Dedifferentiated amniotic fluid mesenchymal stem cell (primary cell): Measurements from ENCODE around the gene NAA35.
"Not testable (repeated sequence)": the region's sequence is repeated elsewhere in the genome, so short reads cannot be mapped to it uniquely, and the experiment has no call there.

Experiments
- DNase-seq: peaks from one replicate; pipeline ENCODE4 v3.0.0-alpha.2; 2016; ENCODE audit errors: extremely low spot score

NAA35 gene

DNA sequence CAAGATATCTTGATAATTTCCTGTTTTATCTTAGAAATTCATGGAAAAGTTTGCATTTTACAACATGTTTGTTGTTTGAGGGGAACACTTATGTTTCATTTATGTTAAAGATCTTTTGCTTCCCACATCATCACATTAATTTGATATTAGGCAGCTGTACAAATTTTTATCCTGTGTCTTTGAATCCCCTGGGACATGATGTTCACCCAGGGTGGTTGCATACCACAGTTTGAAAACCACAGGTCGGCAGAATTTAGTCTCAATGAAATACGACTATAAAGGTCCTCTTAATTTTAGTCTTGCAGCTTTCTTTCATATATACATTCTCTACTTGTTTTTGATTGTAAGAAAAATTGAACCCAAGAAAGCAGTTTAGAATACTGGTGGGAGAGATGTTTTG, 3.7 kb downstream of the NAA35 start:
- DNase-seq: no peak

DNA sequence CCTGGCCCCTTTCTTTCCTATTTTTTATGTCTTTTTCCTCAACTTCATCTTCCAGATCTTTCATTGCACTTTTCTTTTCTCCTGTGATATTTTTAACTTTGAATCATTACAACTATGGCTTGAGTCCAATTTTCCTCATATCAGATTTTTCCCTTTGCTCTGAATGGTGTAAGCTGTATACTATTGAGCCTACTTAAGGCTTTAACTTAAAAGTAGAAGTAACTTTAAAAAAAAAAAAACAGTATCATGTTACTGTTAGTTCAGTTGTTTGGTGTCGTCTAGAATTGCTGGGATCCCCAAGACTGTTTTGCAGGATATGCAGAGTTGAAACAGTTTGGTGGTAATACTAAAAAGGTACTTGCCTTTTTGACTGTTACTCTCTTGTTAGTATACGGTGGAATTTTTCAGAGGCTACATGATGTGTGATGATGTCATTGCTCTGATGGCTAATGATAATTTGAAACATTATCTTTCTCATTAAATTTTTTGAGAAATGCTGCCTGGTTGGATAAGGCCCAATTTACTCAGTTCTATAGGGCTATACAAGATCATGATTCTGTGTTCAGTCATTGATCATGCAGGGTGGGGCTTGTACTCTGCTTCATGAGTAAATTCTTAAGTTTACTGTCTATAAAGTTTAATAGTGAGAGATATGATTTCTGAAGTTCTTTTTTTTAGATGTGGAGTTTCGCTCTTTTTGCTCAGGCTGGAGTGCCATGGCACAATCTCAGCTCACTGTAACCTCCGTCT, 8.8 kb downstream of the NAA35 start:
- no peak for DNase-seq

DNA sequence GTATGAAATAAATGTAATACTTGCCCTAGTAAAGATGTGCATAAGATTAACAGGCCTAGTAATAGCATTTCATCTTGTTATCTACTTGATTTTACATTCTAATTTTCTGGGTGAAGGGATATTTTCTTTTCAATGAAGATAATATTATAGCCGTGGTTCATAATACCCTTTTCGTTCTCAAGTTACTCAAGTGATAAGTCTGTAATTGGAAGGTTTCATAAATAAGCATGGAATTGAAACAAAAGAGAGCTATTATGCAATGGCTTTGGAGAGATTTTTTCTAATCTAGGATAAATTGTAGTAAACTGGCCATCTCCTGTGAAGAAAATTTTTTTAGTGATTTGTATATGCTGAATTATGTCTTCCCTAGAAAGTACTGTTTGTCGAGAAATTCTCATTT, 19.0 kb downstream of the NAA35 start:
- DNase-seq: no peak

DNA sequence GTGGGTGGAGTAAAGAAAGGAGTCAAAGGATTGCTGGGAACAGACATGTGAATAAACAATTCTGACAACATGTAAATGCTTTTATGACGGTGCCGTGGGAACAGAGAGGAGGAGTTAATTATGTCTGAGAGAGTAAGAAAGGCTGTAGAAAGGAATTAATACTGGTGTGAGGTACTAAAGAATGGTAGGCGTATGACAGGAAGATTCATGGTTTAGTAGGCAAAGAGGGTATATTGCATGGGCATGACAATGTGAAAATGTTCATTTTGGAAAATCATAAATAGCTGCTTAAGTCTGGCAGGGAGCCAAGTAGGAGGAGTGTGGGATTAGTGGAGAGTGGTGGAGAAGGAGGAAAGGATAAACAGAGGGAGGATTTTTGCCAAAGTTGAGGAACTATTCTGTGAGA, 19.7 kb downstream of the NAA35 start:
- no peak for DNase-seq

DNA sequence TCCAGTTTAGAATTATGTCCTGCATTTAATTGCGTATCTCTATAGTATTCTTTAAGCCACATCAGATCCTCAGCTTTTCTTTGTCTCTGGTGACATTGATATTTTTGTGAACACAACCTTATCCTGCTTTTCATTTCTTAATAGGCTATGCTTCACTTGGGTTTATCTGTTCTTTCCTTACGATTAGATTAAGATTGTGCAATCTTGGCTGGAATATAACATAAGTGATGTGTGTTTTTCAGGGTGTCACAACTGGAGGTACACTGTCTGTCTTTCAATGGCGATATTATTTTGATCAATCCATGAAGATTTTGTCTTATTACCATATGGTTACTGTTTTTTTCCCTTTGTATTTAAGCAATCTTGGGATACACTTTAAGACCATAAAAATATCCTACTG, 23.6 kb downstream of the NAA35 start:
- no peak for DNase-seq

DNA sequence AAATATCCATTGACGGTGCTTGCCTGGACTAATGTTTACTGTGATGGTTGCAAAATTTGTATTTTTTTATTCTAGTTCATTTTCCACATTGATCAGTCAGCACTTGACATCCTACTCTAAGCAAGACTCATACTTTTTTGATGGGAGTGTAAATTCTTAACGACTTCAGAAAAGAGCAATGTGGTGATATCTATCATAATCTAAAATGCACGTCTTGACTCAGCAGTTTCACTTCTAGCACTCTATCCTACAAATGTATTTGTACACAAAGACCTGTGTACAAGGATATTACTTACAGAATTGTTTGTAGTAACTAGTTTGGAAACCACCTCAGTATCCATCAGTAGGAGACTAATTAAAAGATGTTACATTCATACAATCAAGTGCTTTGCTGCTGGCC, 24.0 kb downstream of the NAA35 start:
- no peak for DNase-seq

DNA sequence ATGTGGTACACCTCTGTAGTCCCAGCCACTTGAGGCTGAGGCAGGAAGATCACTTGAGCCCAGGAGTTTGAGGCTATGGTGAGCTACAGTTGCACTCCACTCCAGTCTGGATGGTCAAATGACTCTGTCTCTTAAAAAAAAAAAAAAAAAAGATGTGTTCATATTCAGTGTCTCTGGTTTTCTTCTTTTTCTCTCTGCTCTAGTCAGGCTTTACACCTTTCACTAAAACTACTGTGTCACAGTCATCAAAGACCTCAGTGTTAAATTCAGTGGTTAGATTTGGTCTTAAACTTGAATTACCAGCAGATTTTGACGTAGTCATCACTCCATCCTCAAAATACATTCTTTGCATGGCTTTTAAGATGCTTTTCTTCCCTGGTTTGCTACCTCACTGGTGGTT, 28.8 kb downstream of the NAA35 start:
- no peak for DNase-seq

DNA sequence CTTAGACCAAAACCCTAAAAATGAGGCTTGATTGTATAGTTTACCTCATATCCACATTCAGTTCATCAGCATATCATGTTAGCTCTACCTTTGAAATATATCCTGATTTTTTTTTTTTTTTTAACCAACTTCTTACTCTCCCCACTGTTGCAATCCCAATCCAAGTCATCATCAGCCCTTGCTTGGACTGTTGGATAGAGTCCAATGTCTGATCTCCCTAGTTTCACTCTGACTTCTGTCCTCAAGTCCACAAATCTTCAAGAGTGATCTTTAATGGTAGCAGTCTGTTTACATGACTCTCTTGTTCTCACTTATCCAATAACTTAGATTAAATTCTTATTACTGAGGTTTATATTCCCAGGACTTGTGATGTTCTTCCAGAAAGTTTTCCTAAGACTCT, 30.8 kb downstream of the NAA35 start:
- no peak for DNase-seq

DNA sequence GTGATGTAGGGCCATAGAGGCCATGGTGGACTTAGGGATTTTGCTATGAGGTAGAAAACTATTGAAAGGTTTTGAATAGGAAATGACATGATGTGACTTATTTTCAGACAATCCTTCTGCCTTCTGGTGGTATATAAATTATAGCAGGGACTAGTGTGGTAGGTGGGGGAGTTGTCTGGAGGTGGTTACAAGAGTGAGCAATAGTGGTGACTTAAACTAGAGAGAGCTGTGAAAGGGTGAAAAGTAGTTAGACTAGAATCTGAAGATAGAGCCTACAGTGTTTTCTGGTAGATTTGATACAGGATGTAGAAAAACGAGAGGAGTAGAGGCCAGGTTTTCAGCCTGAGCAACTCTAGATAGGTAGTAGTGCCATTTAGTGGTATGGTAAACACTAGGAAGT, 32.3 kb downstream of the NAA35 start:
- no peak for DNase-seq

DNA sequence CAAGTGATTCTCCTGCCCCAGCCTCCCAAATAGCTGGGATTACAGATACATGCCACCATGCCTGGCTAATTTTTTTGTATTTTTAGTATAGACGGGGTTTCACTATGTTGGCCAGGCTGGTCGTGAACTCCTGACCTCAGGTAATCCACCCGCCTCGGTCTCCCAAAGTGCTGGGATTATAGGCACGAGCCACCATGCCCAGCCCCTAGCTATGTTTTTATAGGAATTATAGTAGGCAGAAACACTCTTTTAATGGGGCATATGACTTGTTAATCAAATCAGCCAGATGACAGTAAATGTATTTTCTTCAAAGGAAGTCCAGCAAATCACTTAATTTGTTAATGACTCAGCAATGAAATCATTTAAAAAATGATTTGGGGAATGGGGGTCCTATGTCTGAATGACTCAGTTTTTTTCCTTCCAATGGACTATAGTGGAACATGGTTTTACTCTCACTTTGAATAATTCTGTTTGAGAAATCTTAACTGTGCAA, 33.2 kb downstream of the NAA35 start:
- DNase-seq: not testable (repeated sequence)

DNA sequence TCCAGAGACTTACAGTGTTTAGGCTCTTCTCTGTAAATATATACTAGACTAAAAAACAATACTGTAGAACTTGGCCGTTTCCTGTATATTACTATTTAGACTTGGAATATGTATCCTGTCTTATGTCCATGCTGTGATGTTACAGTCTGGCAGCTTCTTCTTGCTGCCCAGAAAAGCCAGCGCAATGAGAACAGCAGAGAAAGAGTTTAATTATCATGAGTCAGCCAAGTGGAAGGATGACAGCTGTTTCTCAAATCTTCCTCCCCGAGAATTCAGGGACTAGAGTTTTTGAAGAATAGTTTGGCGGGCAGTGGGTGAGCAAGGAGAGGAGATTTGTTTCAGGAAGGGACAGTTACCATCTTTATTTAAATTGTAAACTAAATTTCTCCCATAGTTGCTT, 37.5 kb downstream of the NAA35 start:
- DNase-seq: no peak

DNA sequence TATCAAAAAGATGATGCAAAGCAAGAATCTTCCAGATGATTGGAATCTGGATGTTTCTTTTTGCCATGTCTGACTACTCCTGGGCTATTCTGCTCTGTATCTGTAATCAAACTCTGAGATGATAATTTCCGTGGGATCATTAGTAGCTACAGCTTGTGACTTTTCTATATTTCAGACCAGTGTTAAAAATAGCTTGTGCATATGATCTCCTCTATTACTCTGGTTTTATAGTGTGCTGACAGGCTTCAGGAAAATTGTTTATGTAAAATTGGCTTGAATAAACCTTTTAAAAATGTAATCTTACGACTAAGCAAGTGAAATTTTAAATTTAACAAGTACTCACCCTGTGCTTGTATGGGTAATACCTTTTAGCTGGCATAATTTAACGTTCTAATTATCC, 40.4 kb downstream of the NAA35 start:
- DNase-seq: no peak

DNA sequence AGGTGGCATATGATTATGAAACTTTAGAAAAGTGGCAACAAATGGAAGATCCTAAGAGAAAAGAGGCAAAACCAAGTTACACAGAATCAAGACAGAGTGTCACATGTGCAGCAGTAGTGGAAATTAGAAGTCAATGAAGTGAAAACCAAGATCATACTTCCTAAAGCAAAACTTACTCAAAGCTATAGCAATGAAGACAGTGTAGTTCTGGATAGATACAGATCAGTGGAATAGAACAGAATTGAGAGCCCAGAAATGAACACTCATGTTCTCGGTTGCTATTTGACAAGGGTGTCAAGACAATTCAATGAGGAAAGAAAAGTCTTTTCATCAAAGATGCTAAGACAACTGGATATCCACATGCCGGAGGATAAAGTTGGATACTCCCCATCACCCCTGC, 43.5 kb downstream of the NAA35 start:
- no peak for DNase-seq

DNA sequence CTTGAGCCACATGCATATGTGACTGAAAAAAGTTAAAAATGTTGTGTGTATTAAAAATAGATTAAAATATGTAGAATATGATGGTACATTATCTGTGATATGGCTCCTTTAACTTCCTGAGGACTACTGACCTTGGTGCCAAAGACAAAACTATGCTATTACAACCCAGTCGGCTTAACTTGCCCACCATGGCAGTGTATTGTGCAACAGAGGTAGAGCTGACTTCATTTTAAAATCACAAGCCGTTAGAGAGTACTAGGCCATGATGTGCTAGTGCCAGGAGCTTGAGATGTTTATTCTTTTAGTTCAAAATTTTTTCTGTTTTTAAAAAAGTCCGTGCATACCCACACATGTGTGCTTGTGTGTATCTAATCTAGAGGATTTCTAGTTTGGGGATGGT, 46.3 kb downstream of the NAA35 start:
- no peak for DNase-seq

DNA sequence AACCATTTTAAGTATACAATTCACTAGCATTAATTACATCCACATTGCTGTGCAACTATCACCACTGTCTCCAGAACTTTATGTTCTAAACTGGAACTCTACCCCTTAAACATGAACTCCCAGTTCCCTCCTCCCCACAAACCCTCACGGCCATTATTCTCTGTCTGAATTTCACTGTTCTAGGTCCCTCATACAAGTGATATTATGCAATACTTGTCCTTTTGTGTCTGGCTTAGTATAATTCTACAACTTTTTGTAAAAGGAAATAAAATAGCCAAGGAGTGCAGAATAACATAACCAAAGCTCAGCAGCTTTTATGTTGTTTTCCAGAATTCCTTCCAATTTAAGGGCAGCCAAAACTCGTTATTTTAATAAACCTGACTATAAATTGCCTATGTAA, 53.2 kb downstream of the NAA35 start:
- no peak for DNase-seq

DNA sequence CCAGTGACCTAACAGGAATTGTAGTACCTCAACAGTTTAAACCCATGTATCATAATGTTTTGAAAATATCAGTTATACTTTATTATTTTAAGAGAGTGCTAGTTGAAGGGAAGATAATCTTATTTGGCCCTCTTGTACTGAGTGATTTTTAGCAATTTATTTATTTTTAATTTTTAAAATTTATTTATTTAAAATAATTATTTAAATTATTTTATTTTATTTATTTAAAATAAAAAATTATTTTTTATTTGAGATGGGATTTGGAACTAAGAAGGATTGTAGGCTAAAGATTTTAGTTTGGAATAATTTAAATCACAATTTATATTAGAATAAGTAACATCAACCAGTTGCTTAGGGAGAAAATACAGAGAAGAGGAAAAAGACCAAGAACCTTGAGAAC, 54.2 kb downstream of the NAA35 start:
- DNase-seq: no peak

DNA sequence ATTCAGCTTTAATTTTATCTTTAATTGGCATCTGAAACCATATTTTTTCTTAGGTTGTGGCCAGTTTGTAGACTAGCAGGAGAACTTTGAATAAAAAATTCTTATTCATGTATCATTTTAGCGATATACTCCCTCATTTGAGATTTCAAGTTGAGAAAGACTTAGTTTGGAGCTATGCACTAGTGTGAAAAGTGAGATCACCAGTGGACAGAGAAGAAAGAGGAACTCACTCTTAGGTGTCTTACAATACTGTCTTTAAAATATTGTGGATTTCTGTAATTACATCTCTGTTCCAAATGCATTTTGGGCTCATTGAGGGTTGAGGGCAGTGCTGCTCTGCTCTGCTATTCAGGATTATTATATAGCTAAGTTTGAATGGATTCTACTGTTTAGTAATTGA, 54.7 kb downstream of the NAA35 start:
- DNase-seq: no peak

DNA sequence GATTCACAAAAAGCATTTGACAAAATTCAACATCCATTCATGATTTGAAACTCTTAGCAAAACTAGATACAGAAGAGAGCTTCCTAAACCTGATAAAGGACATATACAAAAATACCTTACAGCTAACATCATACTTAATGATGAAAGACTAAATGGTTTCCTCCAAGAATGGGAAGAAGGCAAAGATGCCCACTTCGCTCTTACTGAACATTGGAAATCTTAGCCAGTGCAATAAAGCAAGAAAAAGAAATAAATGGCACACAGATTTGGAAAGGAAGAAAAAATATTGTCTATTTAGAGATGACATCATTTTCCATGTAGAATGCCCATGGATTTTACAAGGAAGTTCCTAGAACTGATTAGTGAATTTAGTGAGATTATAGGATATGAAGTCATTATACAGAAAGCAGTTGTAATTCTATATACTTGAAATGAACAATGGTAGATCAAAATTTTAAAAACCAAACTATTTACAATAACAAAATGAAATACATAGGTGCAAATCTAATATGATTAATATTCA, 64.4 kb downstream of the NAA35 start:
- no peak for DNase-seq

DNA sequence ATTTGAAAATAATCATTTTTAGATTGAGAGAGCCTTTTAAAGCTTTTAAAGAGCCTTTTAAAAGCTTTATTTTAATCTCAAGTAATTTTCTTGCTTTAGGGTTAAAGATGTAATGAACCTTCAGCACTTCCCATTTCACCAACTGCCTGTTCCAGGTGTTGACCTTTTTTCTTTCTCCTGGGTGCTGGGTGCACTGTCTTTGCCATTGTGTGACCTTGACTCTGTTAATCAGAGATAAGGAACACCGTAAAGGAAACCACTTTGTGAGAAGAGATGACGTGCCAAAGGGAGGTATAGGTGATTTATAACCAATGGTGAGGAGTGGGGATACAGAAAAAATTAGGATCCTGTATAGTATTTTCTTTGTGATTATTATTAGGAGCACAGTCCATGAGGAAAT, 68.2 kb downstream of the NAA35 start:
- DNase-seq: no peak

DNA sequence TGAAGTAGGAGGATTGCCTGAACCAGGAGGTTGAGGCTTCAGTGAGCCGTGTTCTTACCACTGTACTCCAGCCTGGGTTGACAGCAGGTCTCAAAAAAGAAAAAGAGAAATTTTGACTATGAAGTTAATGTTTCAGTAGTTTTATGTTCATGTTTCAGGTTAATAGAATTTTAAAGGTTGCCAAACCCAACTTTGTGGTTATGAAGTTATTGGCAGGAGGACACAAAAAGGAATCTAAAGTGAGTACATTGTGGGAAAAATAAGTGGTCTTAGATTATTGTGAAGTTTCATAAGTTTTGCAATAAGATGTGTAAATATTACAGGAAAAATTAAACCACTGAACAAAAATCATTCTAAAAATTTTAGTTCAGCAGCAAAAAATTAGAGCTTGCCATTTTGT, 79.8 kb downstream of the NAA35 start:
- DNase-seq: no peak

DNA sequence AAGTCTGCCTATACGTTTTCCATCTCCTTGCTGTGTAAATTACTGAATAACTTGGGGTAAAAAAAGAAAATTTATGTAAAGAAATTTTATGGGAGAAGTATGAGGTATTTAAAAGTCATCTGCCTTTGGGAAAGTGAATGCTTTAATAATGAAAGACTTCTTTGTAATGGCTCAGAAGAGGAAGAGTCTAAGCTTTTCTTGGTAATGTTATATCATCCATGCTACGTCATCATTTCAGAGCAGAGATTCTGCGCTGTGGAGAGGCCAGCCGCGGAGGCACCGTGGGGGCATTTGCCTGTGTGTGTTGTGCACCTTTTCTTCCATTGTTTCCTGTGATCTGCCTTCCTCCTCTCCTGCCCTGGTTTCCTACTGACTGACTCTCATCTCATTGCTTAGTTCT, 80.2 kb downstream of the NAA35 start:
- DNase-seq: no peak

DNA sequence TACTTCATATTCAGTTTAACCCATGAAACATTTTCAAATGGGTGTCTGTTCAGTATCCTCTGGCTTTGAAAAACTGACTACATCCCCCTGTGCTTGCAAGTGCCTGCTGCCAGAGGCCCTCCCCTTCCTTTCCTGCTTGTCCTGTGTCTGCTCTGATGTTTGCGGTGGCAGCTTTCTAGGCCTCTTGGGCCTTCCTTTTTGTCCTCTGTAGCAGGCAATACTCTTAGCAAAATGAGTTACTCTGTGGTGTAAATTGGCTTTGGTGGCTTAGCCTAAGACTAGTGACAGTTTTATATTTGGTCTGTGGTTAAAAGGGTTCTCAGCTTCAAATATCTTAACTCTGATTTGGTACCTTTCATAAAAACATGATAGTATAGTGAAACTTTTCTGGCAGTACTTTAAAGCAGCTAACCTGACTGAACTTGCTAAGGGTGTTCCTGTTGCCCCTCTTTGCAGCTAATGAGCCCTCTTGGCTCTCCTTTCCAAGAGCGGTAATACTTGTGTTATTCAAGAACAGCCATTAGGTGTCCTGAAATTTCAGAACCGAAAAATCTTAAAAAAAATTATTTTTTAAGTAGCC, 81.8 kb downstream of the NAA35 start:
- no peak for DNase-seq

DNA sequence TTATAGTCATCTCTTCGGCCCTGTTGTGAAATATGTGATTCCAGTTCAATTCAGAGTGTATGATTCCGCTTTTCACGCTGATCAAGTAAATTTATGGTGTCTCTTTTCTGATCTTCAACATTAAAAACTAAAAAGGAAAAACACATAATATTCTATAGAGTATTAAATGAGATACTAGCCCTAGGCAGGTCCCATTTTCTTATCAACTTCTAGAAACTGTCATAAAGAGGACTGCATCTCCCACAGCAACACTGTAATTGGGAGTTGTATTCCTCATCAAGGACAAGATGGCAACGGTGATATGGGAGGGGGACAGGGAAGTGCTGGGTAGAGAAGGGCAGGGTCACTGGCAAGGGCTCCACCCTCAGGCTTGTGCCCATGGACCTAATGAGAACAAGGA, 86.8 kb downstream of the NAA35 start:
- DNase-seq: no peak
